8988T (cell line): Measurements from ENCODE around the gene CHTOP.

Source experiments
- DNase-seq: peaks from one replicate; pipeline ENCODE4 v3.0.0; 2011

The CHTOP gene

DNA sequence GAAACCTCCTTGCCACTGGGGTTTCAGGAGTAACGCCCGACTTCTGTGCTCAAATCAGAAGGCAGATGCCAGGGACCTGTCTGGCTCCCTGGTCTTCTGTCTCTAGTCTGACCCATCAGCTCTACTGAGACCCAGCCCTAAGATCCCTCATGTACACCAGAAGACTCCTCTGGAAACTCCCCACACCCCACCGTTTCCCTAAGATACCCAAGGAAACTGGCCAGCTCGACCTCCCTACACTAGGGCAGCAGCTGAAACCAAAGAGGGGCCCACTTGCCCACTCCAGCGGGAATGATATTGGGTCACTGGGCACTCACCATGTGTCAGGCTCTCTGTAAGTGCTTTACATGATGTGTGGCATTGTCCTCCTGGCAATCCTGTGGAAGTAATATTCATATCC is 20.5 kb upstream of the CHTOP start:
- no peak for DNase-seq

DNA sequence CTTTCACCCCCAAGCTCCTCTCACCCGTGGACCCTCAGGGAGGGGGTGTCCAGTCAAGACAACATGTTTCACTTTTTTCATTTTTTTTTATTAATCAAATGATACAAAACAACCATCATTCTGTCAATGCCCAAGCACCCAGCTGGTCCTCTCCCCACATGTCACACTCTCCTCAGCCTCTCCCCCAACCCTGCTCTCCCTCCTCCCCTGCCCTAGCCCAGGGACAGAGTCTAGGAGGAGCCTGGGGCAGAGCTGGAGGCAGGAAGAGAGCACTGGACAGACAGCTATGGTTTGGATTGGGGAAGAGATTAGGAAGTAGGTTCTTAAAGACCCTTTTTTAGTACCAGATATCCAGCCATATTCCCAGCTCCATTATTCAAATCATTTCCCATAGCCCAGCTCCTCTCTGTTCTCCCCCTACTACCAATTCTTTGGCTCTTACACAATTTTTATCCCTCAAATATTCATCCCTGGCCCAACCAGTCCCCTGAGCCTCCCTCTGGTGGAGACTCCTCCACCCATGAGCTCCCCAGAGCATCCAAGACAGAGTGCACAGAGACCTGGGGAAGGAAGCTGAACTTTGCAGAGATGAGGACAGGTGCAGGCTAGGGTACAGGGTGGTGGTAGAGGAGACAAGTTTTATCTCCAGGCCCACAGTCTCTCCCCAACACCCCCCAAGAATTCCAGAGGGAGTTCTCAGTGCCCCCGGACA is 19.5 kb upstream of the CHTOP start:
- DNase-seq: no peak

- no peak for DNase-seq
These were observed 19.0 kb upstream of the CHTOP start for GRCh38 chr1:153614906-153615305.

DNA sequence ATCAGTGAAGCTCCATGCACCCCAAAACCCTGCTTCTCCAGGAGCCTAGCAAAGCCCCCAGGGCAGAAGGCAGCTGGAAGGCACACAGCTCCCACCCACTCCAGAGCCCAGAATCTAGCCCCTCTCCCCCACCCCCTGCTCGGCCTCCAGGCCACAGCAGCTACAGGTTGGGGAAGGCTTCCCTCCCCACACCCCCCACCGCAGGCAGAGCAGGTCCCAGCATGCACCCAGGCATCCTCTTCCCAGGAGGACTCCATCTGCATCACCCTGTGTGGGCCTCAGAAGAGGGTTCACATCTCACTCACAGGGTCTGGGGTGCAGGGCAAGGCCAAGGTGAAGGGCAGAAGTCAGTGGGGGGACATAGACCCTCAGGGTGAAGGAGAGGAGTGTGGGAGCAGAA is 18.5 kb upstream of the CHTOP start:
- no peak for DNase-seq

- DNase-seq: no peak
These were observed 17.5 kb upstream of the CHTOP start, which contains the start of gene S100A14 for GRCh38 chr1:153616144-153616916. Gene S100A14, minus strand, starts transcription at chr1:153616325. Its CDS starts 467 bp downstream, at chr1:153615858.

- no peak for DNase-seq
These were observed 17.0 kb upstream of the CHTOP start for GRCh38 chr1:153616917-153617311.

DNA sequence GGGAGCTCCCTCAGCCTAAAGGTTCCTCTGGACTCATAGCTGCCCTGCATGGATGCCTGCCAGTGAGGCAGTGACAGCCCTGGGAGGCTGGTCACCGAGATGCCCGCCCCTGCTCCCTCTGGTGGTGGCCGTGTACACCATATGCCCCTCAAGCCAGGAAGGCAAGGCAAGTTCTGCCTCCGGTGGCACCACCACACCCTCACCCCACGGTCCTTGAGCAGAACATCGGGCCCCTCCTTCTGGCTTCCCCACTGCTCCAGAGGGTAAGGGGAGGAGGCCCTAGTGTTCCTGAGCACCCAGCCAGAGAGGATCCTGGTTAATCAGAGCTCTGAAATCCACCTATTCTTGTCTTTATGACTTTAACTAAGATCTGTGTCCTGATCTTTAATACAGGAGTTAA is 16.2 kb upstream of the CHTOP start:
- DNase-seq: no peak

DNA sequence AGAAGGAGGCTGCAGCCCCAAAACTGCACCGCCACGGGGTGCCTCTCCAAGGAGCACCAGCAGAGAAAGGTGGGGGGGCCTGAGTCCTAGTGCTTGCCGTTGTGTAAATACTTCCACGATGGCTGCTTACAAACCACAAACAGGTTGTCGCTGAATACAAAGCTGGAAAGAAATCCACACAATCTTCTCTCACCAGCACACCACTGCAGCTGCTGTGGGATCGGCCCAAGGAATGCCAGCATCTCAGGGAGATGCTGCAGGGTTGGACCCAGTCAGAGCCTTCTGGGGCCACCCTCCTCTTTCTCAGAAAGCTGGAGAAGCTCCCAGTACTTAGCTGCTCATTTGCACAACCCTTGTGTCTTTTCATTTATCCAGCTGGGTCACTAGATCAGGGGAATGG is 14.7 kb upstream of the CHTOP start:
- no peak for DNase-seq

GRCh38 chr1:153623101-153623500 is 10.8 kb upstream of the CHTOP start:
- DNase-seq: no peak

GRCh38 chr1:153624965-153625611 is 8.8 kb upstream of the CHTOP start:
- DNase-seq: no peak

GRCh38 chr1:153626477-153626903 is 7.4 kb upstream of the CHTOP start:
- no peak for DNase-seq

- DNase-seq: peak; percentile 75
These were observed 6.8 kb upstream of the CHTOP start, which contains the start of gene S100A13 for GRCh38 chr1:153626904-153627714. Gene S100A13, minus strand, starts transcription at chr1:153627505. Its CDS starts 1,033 bp downstream, at chr1:153626472.

GRCh38 chr1:153627715-153628626 is 5.9 kb upstream of the CHTOP start, which contains the start of gene S100A1:
Gene S100A1, plus strand, starts transcription at chr1:153628434. Its CDS starts 2,088 bp downstream, at chr1:153630522.
- DNase-seq: no peak

DNA sequence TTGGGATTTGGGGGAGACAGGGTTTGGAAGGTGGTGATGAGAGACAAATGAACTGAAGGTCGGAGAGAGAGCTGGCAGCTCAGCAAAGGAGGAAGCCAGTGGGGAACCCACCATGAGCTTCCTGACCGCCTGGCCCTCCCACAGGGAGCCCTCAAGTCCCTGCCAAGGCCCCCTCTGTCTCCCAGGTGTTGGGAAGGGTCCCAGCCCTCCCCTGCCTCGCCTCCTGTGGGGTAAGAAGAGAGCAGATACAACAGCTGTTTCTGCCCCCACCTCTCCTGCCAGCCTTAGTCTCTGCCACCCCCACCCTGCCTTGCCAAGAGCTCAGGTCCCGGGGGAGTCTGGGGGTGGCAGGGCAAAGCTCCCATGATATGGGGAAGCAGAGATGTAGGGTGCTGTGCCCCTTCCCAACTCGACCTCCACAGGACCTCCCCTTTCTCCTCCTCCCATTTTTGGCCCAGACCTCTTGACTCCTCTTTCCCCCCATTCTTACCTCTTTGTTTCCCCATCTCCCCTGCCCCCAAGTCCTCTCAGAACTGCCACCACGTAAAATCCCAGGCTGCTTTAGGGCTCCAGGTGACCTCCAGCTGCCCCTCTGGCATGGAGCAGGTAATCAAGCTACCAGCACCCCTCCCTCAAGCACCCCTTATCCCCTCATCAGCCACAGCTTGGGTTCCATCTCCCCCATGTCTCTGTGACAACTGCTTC is 5.1 kb upstream of the CHTOP start:
- DNase-seq: no peak

DNA sequence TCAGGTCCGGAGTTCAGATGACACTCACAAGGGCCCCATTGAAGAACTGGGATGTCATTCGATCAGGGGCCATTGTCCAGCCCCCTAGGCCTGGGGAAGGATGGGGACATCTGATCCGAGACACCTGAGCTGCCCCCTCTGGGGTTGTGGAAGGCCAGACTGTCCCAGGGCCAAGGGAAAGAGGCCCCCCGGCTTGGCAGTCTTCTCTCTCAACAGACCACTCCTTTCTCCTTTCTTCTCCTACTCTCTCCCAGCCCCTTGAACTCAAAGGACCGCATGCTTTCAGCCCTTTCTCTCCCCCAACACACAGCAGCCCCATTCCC is 4.6 kb upstream of the CHTOP start:
- DNase-seq: no peak

DNA sequence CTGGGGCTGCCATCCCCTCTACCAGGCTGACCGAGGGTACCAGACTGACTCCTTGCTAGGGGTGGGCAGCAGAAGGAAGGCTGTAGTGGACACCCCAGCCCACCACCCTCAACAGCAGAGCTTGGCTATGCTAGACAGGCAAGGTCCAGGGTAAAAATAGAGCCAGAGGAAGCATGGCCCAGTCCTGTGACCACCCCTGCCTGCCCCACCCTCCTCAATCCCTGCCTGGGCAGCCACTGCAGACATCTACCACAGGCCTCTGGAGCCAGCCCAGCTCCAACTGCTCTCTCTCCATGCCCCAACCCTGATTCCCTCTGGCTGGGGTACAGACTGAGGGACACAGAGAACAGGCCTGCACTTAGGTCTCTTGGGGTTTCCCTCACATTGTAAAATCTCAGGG is 3.9 kb upstream of the CHTOP start:
- no peak for DNase-seq

DNA sequence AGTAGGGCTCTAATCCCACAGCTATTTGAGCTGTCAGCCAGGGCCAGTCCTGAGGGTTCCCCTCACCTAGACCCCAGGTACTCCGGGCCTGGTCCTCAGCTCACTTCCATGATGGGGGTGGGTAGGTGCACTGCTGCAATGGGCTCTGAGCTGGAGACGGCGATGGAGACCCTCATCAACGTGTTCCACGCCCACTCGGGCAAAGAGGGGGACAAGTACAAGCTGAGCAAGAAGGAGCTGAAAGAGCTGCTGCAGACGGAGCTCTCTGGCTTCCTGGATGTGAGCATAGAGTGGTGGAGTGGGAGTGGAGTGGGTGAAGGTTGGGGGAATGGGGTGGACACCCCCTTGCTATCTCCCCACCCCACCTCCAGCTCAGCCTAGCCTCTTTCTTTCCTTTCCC is 3.5 kb upstream of the CHTOP start:
- no peak for DNase-seq

DNA sequence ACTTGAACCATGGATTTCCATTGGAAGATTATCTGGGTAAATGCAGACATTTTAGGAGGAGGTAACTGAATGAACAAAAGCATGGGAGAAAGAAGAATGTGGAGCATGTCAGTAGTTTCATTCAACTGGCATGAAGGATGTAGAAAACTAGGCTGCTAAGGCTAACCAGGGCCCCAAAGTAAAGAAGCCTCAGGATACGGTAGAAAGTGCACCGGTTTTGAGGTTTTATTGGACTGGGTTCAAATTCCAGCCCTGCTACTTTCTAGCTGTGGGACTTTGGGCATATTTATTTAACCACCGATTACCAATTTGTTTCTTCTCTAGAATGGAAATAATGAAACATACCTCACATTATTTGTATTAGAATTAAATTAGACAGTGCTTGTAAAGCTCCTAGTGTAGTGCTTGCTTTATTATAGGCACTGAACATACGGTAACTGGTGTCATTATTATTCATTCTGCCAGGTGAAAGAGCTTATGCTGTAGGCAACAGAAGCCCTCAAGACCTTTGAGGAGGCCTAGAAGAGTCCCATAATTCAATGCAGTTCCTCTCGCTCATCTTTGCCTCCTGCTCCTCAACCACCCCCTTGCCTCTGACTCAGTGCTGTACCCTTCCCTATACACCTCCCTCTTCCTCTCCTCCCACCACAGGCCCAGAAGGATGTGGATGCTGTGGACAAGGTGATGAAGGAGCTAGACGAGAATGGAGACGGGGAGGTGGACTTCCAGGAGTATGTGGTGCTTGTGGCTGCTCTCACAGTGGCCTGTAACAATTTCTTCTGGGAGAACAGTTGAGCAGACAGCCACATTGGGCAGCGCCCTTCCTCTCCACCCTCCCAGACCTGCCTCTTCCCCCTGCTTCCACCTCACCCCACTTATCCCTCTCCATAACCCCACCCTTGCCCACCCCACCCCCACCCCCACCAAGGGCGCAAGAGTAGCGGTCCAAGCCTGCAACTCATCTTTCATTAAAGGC is 2.5 kb upstream of the CHTOP start:
- no peak for DNase-seq

DNA sequence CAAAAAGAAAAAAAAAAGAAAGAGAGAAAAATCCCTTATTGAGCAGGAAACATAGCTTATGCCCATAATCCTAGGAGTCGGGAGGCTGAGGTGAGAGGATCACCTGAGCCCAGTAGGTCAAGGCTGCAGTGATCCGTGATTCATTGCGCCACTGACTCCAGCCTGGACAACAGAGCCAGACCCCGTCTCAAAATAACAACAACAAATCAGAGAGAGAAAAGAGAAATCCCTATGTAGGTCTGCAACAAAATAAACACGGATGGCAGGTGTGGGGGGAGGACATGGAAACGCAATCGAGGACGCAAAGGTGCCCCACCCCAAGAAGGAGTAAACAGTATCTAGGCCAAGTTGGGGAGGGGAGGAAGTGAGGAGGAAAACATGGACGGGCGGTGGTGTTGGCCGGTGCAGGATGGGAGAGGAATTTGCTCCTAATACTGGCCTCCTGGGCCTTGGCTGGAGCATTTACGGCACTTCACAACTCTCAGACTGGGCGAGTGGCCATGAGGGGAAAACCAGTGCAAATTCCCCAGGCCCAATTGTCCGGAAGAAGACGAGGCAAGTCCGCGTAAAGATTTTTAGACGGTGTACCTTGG is 609 bp upstream of the CHTOP start:
- no peak for DNase-seq
